H1 (cell line): Measurements from ENCODE around the gene PTN. TPM values are rescaled to one million over a fixed set of nuclear protein-coding genes. Genes with fewer than 3 reads are reported as not detected.

Experiments
- CTCF ChIA-PET: fragments of 300-600 bp; sonication (Branson Sonifier 250); formaldehyde crosslinking; loops from one replicate; lab custom pipeline; 2021; ENCODE audit not compliant: partially characterized antibody; lab: Charles Lee
- POLR2A ChIA-PET: fragments of 300-600 bp; sonication (Branson Sonifier 250); formaldehyde crosslinking; loops from one replicate; lab custom pipeline; 2021; ENCODE audit warnings: inconsistent platforms; ENCODE audit not compliant: partially characterized antibody; lab: Charles Lee
- DNase-seq, 2 experiments: peaks; one replicate each; pipeline versions ENCODE4 v3.0.0 to v3.0.0-alpha.2; 2010 to 2022; ENCODE audit warnings: low spot score in 2 of 2, low read depth in 1 of 2, mixed read lengths in 1 of 2
- FAIRE-seq: peaks from 2 replicates; lab custom pipeline; 2011; peaks lifted over from hg19 to GRCh38; lab: Jason Lieb, UNC
- H2AFZ ChIP-seq: 2 replicates; pipeline ENCODE4 v1.8.1; 2012; ENCODE audit warnings: low read length, inconsistent platforms
- H2AK5ac ChIP-seq: 2 replicates; pipeline ENCODE4 v1.6.1; 2013; ENCODE audit warnings: low read depth, low read length
- H2BK120ac ChIP-seq: replicated peaks from 2 replicates; pipeline ENCODE3; 2013; ENCODE audit warnings: low read depth, low read length, inconsistent platforms
- H2BK12ac ChIP-seq: 2 replicates; pipeline ENCODE4 v1.6.1; 2013; ENCODE audit warnings: low read depth, low read length
- H2BK15ac ChIP-seq: 2 replicates; pipeline ENCODE4 v1.6.1; 2013; ENCODE audit warnings: low read length
- H2BK20ac ChIP-seq: 2 replicates; pipeline ENCODE4 v1.6.1; 2013; ENCODE audit warnings: low read length
- H2BK5ac ChIP-seq: 2 replicates; pipeline ENCODE4 v1.6.1; 2013; ENCODE audit warnings: low read depth, low read length
- H3K14ac ChIP-seq: 2 replicates; pipeline ENCODE4 v1.6.1; 2013; ENCODE audit warnings: inconsistent platforms; ENCODE audit not compliant: insufficient read length
- H3K18ac ChIP-seq: 2 replicates; pipeline ENCODE4 v1.6.1; 2013; ENCODE audit warnings: low read length; ENCODE audit errors: extremely low read depth
- H3K23ac ChIP-seq: 2 replicates; pipeline ENCODE4 v1.6.1; 2013; ENCODE audit warnings: inconsistent platforms; ENCODE audit not compliant: insufficient read length
- H3K23me2 ChIP-seq: 2 replicates; pipeline ENCODE4 v1.6.1; 2013; ENCODE audit warnings: low read depth, low read length
- H3K27ac ChIP-seq: 2 replicates; pipeline ENCODE4 v1.6.1; 2011; ENCODE audit warnings: low read depth, low read length, inconsistent platforms
- H3K27me3 ChIP-seq, 4 experiments: replicated peaks in 1 of 4; 1 replicate in 1 of 4; 2 replicates in 3 of 4; pipeline versions ENCODE4 v1.6.1 to v1.8.1; 2011 to 2013; ENCODE audit warnings: low read length in 3 of 4, mild to moderate bottlenecking in 3 of 4, inconsistent platforms in 2 of 4, mixed read lengths in 2 of 4, moderate library complexity in 1 of 4; ENCODE audit not compliant: control insufficient read depth in 3 of 4, insufficient read depth in 3 of 4; ENCODE audit errors: extremely low read depth in 1 of 4
- H3K36me3 ChIP-seq, 4 experiments: 2 replicates each; pipeline versions ENCODE4 v1.6.1 to v1.8.1; 2011 to 2013; ENCODE audit warnings: mild to moderate bottlenecking in 4 of 4, low read length in 3 of 4, moderate library complexity in 2 of 4, control low read depth in 1 of 4, inconsistent platforms in 1 of 4; ENCODE audit not compliant: insufficient read depth in 4 of 4, control insufficient read depth in 2 of 4
- H3K4ac ChIP-seq: replicated peaks from 2 replicates; pipeline ENCODE3; 2013; ENCODE audit warnings: low read length, low read depth, mixed read lengths, inconsistent platforms; ENCODE audit not compliant: insufficient read length
- H3K4me1 ChIP-seq, 4 experiments: replicated peaks in 1 of 4; 1 replicate in 1 of 4; 2 replicates in 3 of 4; pipeline versions ENCODE4 v1.6.1 to v1.8.1; 2011 to 2013; ENCODE audit warnings: low read length in 3 of 4, inconsistent platforms in 2 of 4, mixed read lengths in 1 of 4; ENCODE audit not compliant: insufficient read depth in 4 of 4, control insufficient read depth in 3 of 4
- H3K4me2 ChIP-seq, 2 experiments: 2 replicates each; pipeline versions ENCODE4 v1.6.1 to v1.8.1; 2011 to 2013; ENCODE audit warnings: low read depth in 2 of 2, low read length in 2 of 2, control low read depth in 1 of 2, inconsistent platforms in 1 of 2, mild to moderate bottlenecking in 1 of 2; ENCODE audit not compliant: insufficient read depth in 1 of 2
- H3K4me3 ChIP-seq, 4 experiments: fragments of 200-600, 300-600 bp in 1 of 4; sonication (generic), shearing (Covaris generic), sonication (Bioruptor Twin) in 1 of 4; 2 replicates each; pipeline versions ENCODE4 v1.5.1 to v1.8.1; 2011 to 2016; ENCODE audit warnings: low read length in 4 of 4, low read depth in 3 of 4, control low read depth in 2 of 4, inconsistent platforms in 2 of 4, mild to moderate bottlenecking in 2 of 4, mixed read lengths in 1 of 4, moderate library complexity in 1 of 4; ENCODE audit not compliant: insufficient read depth in 2 of 4; ENCODE audit errors: extremely low read depth in 1 of 4
- H3K56ac ChIP-seq: replicated peaks from 2 replicates; pipeline ENCODE3; 2013; ENCODE audit warnings: low read depth, mild to moderate bottlenecking, mixed read lengths, low read length, inconsistent platforms; ENCODE audit not compliant: insufficient read length
- H3K79me1 ChIP-seq: 2 replicates; pipeline ENCODE4 v1.6.1; 2013; ENCODE audit warnings: low read depth, low read length, control low read depth
- H3K79me2 ChIP-seq, 2 experiments: 2 replicates each; pipeline versions ENCODE4 v1.6.1 to v1.8.1; 2012 to 2013; ENCODE audit warnings: low read length in 2 of 2, mild to moderate bottlenecking in 2 of 2, inconsistent platforms in 1 of 2; ENCODE audit not compliant: insufficient read depth in 2 of 2, control insufficient read depth in 1 of 2
- H3K9ac ChIP-seq, 4 experiments: replicated peaks in 1 of 4; 1 replicate in 1 of 4; 2 replicates in 3 of 4; pipeline versions ENCODE4 v1.6.1 to v1.8.1; 2011 to 2013; ENCODE audit warnings: low read depth in 3 of 4, low read length in 3 of 4, control low read depth in 2 of 4, mild to moderate bottlenecking in 2 of 4, moderate library complexity in 2 of 4, inconsistent platforms in 1 of 4; ENCODE audit errors: extremely low read depth in 1 of 4
- H3K9me3 ChIP-seq, 2 experiments: 2 replicates each; pipeline versions ENCODE4 v1.6.1 to v1.8.1; 2012 to 2013; ENCODE audit warnings: mild to moderate bottlenecking in 2 of 2, moderate library complexity in 2 of 2, control low read depth in 1 of 2, inconsistent platforms in 1 of 2, low read depth in 1 of 2, low read length in 1 of 2, mixed read lengths in 1 of 2; ENCODE audit not compliant: insufficient read depth in 2 of 2
- H4K20me1 ChIP-seq, 2 experiments: replicated peaks in 1 of 2; 2 replicates each; pipeline versions ENCODE3 to v1.8.1; 2011 to 2013; ENCODE audit warnings: inconsistent platforms in 2 of 2, low read length in 2 of 2, mild to moderate bottlenecking in 1 of 2; ENCODE audit not compliant: insufficient read depth in 2 of 2, control insufficient read depth in 1 of 2
- H4K5ac ChIP-seq: 2 replicates; pipeline ENCODE4 v1.6.1; 2013; ENCODE audit warnings: low read length, low read depth, mixed read lengths, inconsistent platforms; ENCODE audit not compliant: insufficient read length
- H4K8ac ChIP-seq: 2 replicates; pipeline ENCODE4 v1.8.0; 2013; ENCODE audit warnings: mild to moderate bottlenecking, moderate library complexity, low read length, inconsistent platforms; ENCODE audit not compliant: insufficient read depth; ENCODE audit errors: extremely low read depth
- H4K91ac ChIP-seq: replicated peaks from 2 replicates; pipeline ENCODE3; 2013; ENCODE audit warnings: low read length, mixed read lengths, inconsistent platforms; ENCODE audit not compliant: insufficient read length
- ASH2L ChIP-seq: fragments of 200-600, 300-600 bp; sonication (generic); IDR thresholded peaks from one replicate; pipeline ENCODE4 v1.7.1; 2017; ENCODE audit warnings: low read length
- CHD1 ChIP-seq: IDR thresholded peaks from 2 replicates; pipeline ENCODE4 v1.6.1; 2012; ENCODE audit warnings: low read depth, low read length, improper control_type of control experiment
- EGR1 ChIP-seq: IDR thresholded peaks from 2 replicates; pipeline ENCODE4 v1.6.1; 2011; ENCODE audit warnings: low read depth, low read length, borderline replicate concordance
- EZH2 ChIP-seq: fragments of 200-600 bp; sonication (generic); IDR thresholded peaks from 2 replicates; pipeline ENCODE4 v1.7.1; 2012; ENCODE audit warnings: low read depth, mild to moderate bottlenecking, moderate library complexity, low read length, inconsistent platforms; ENCODE audit not compliant: severe bottlenecking
- GABPA ChIP-seq: IDR thresholded peaks from 2 replicates; pipeline ENCODE4 v1.6.1; 2011; ENCODE audit warnings: mild to moderate bottlenecking, low read length, moderate library complexity, borderline replicate concordance; ENCODE audit not compliant: insufficient read depth
- KDM1A ChIP-seq: fragments of 200-600, 300-600 bp; sonication (generic); IDR thresholded peaks from 2 replicates; pipeline ENCODE4 v1.7.1; 2016; ENCODE audit warnings: mild to moderate bottlenecking, low read length, borderline replicate concordance
- KDM5A ChIP-seq: fragments of 200-600 bp; IDR thresholded peaks from 2 replicates; pipeline ENCODE4 v1.7.1; 2012; ENCODE audit warnings: mild to moderate bottlenecking, low read length, inconsistent platforms, mixed read lengths
- MAFK ChIP-seq: IDR thresholded peaks from 2 replicates; pipeline ENCODE4 v1.6.1; 2012; ENCODE audit warnings: low read depth, mild to moderate bottlenecking, improper control_type of control experiment, low read length
- RAD21 ChIP-seq, 2 experiments: IDR thresholded peaks in 1 of 2; conservative IDR thresholded peaks in 1 of 2; 2 replicates each; pipeline ENCODE4 v1.6.1; 2011; ENCODE audit warnings: low read depth in 2 of 2, low read length in 2 of 2, improper control_type of control experiment in 1 of 2, inconsistent platforms in 1 of 2, mild to moderate bottlenecking in 1 of 2, moderate library complexity in 1 of 2
- SAP30 ChIP-seq: fragments of 300-600 bp; sonication (generic); IDR thresholded peaks from 2 replicates; pipeline ENCODE4 v1.7.1; 2012; ENCODE audit warnings: low read length, moderate library complexity, mild to moderate bottlenecking, inconsistent platforms; ENCODE audit not compliant: insufficient read depth, insufficient replicate concordance
- SP1 ChIP-seq: IDR thresholded peaks from 2 replicates; pipeline ENCODE4 v1.6.1; 2011; ENCODE audit warnings: low read depth, low read length
- WGBS, 2 experiments: shearing (Covaris generic) in 1 of 2; methylation state at CpG; one replicate each; pipeline versions ENCODE4 v1.1.6 to v1.1.7; 2013 to 2015; ENCODE audit warnings: low lambda C conversion rate in 2 of 2, mixed read lengths in 2 of 2, inconsistent platforms in 1 of 2, low coverage in 1 of 2, missing lambda C conversion rate in 1 of 2; ENCODE audit not compliant: insufficient replicate concordance in 2 of 2, insufficient coverage in 1 of 2, insufficient read length in 1 of 2; ENCODE audit errors: extremely low coverage in 1 of 2, missing lambda C conversion rate in 1 of 2; 5-methylcytosine and 5-hydroxymethylcytosine counted together
- polyA plus RNA-seq, 7 experiments: library from polyadenylated mRNA; depleted of rRNA in 3 of 7; stranded (reverse) in 5 of 7; unstranded in 2 of 7; fragments of >200 nt in 5 of 7; fragments of 200-250 nt in 2 of 7; gene quantifications; 1 replicate in 5 of 7; 2 replicates in 1 of 7; 4 replicates in 1 of 7; pipeline versions ENCODE4 v1.2.1 to v1.2.3, GENCODE V29; 2011 to 2013; ENCODE audit warnings: missing spikeins in 2 of 7, mixed read lengths in 2 of 7
- total RNA-seq: library from RNA; stranded (reverse); fragmentation: NEBNext Ultra II Directional; extraction: Animal tissue kit (Norgen Biotek cat#: 25700); gene quantifications from 2 replicates; pipeline ENCODE4 v1.2.1, GENCODE V29; 2021
- TF ChIP-seq, protein P1 (sequence below): IDR thresholded peaks from 2 replicates; pipeline ENCODE4 v1.6.1; 2012; ENCODE audit warnings: inconsistent platforms

Gene PTN
- total and polyA plus RNA-seq, 2 of the 8 experiments (the other 6 are each of a cell fraction or from before 2014, with no cell fraction given), result 23.1 to 27.8 TPM

DNA sequence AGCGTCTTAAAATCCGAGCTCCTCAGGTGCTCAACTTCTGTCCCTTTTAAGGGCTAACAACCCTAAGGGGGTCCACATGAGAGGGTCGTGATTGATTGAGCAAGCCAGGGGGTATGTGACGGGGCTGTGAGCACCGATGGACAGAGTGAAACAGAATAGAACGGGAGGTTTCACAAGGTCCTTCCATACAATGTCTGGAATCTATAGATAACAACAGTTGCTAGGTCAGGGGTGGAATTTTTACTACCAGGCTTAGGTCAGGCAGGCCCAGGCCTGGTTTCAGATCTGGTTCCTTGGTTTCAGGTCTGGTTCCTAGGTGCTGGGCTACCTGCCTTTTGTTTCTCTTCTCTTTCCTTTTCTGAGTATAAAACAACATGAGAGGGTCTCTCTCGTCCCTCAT is 80.9 kb downstream of the PTN start:
- Histone ChIP-seq H3K79me2 (no peaks in the 10 kb centered on the region), H3K18ac (no peak overlapping the region), H4K91ac (no peak overlapping the region), H2BK5ac (no peak overlapping the region), H3K23me2 (no peaks in the 10 kb centered on the region), H3K56ac (no peak overlapping the region), H3K9ac (no peak overlapping the region), H4K20me1 (no peaks in the 10 kb centered on the region), H3K23ac (no peak overlapping the region), H3K4me3 (no peak overlapping the region), H3K79me1 (no peaks in the 10 kb centered on the region), H3K27me3 (no peaks in the 10 kb centered on the region), H3K9me3 (no peaks in the 10 kb centered on the region), H3K27ac (no peak overlapping the region; the same call in 1 of the 2 replicates), H3K4me2 (no peak overlapping the region), H2BK12ac (no peak overlapping the region), H2AK5ac (no peak overlapping the region), H2BK120ac (no peak overlapping the region), H2AFZ (no peak overlapping the region), H3K4me1 (peaks cover 0 to 12% (median 3%) of the 10 kb centered on the region in 4 experiments; a peak in 4 of 7 replicates), H3K36me3 (no peaks in the 10 kb centered on the region), H4K5ac (no peak overlapping the region), H3K14ac (no peak overlapping the region), H4K8ac (no peak overlapping the region), H2BK15ac (no peak overlapping the region), H2BK20ac (no peak overlapping the region), H3K4ac (no peak overlapping the region)
- FAIRE-seq (no peak), DNase-seq (no peak)
- TF ChIP-seq CHD1 (no peak), KDM1A (no peak), GABPA (no peak), SP1 (no peak), ASH2L (no peak), MAFK (no peak), KDM5A (no peak), SAP30 (no peak), RAD21 (IDR thresholded peaks at IDR 0.05 in 1 of 2, conservative IDR thresholded peaks at IDR 0.05 in 1 of 2; ENCODE audit: low read depth in 2 of 2, low read length in 2 of 2) (no peak), EGR1 (no peak), EZH2 (no peak)
- TF ChIP-seq, protein P1, sequence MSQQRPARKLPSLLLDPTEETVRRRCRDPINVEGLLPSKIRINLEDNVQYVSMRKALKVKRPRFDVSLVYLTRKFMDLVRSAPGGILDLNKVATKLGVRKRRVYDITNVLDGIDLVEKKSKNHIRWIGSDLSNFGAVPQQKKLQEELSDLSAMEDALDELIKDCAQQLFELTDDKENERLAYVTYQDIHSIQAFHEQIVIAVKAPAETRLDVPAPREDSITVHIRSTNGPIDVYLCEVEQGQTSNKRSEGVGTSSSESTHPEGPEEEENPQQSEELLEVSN, result no peak
- WGBS, 2 experiments, result 88% methylated on average over 7 of the region's 7 CpGs; no CpG with 5 or more reads in 1 of the 2 experiments
- CTCF ChIA-PET, result interaction anchor here (0.9 kb wide), 1 partner anchor 24 kb away, joined by 4 read pairs; no protein-coding TSS in a partner anchor
- POLR2A ChIA-PET, result no interaction called here
